ENCODE data around the gene OR1C1.
"Not testable (repeated sequence)": the region's sequence is repeated elsewhere in the genome, so short reads cannot be mapped to it uniquely, and the experiment has no call there.

Gene OR1C1
- 0 reads per million in 3 experiments for total RNA-seq

- no peak for DNase-seq
Observed at GRCh38 chr1:247760456-247760855, at the start of gene OR1C1. Gene OR1C1 (minus strand): TSS chr1:247760556. CDS start chr1:247758406, 2,150 bp downstream.

GRCh38 chr1:247797518-247797917 lies 37.2 kb upstream of the OR1C1 start:
- DNase-seq: no peak

GRCh38 chr1:247769603-247770002 lies 9.2 kb upstream of the OR1C1 start:
- DNase-seq: no peak

GRCh38 chr1:247754311-247754710 lies 6.0 kb downstream of the OR1C1 start:
- DNase-seq: not testable (repeated sequence)

GRCh38 chr1:247749870-247750269 lies 10.5 kb downstream of the OR1C1 start:
- no peak for DNase-seq

- no peak for DNase-seq
Observed at GRCh38 chr1:247748041-247748440, 12.3 kb downstream of the OR1C1 start, which contains the start of gene OR14A2. Gene OR14A2 (minus strand): TSS chr1:247748141.

- no peak for DNase-seq
Observed at GRCh38 chr1:247747616-247748015, 12.7 kb downstream of the OR1C1 start.

GRCh38 chr1:247746391-247746935 lies 13.9 kb downstream of the OR1C1 start:
- DNase-seq: no peak

GRCh38 chr1:247742215-247742760 lies 18.1 kb downstream of the OR1C1 start:
- DNase-seq: not testable (repeated sequence)

GRCh38 chr1:247741756-247742155 lies 18.6 kb downstream of the OR1C1 start:
- DNase-seq: no peak

GRCh38 chr1:247740721-247741120 lies 19.6 kb downstream of the OR1C1 start:
- DNase-seq: no peak

GRCh38 chr1:247738315-247738714 lies 22.0 kb downstream of the OR1C1 start, which contains the start of gene OR14K1:
Gene OR14K1 (plus strand): TSS chr1:247738615. CDS start chr1:247738615, 0 bp downstream.
- DNase-seq: no peak

GRCh38 chr1:247721222-247721621 lies 39.1 kb downstream of the OR1C1 start:
- DNase-seq: no peak

- DNase-seq: no peak
Observed at GRCh38 chr1:247716546-247716945, 43.8 kb downstream of the OR1C1 start, which contains the start of gene OR6F1. Gene OR6F1 (minus strand): TSS chr1:247716646. CDS start chr1:247712755, 3,891 bp downstream.

GRCh38 chr1:247713753-247714152 lies 46.6 kb downstream of the OR1C1 start:
- DNase-seq: no peak

- not testable (repeated sequence) for DNase-seq
Observed at GRCh38 chr1:247710681-247711080, 49.7 kb downstream of the OR1C1 start.
